GM10248 (cell line): ENCODE data around the gene SPECC1L.

Source experiments
- CTCF ChIA-PET: fragments of 300-600 bp; sonication (Branson Sonifier 250); formaldehyde crosslinking; extraction: SDS; loops from one replicate; lab custom pipeline; 2021; ENCODE audit warnings: antibody characterized with exemption; lab: Yijun Ruan, JAX
- POLR2A ChIA-PET: fragments of 350-650 bp; sonication (Branson Sonifier 250); formaldehyde crosslinking; extraction: SDS; loops from one replicate; lab custom pipeline; 2020; ENCODE audit warnings: antibody characterized with exemption; lab: Yijun Ruan, JAX
- DNase-seq: peaks from one replicate; pipeline ENCODE4 v3.0.0; 2012; ENCODE audit errors: extremely low spot score
- CTCF ChIP-seq: IDR thresholded peaks from 2 replicates; pipeline ENCODE4 v1.5.1; 2012; ENCODE audit warnings: mild to moderate bottlenecking, low read depth; ENCODE audit errors: extremely low read depth, missing control alignments, control extremely low read depth

The SPECC1L gene

GRCh38 chr22:24436553-24436952, 165.9 kb downstream of the SPECC1L start:
- CTCF ChIA-PET, result interaction anchor here (0.9 to 1.6 kb wide), 6 partner anchors 8 to 66 kb away, joined by 3 to 4 read pairs (median 4); no protein-coding TSS in a partner anchor
- no peak for TF ChIP-seq CTCF
- DNase-seq, result no peak
- POLR2A ChIA-PET, result no interaction called here

GRCh38 chr22:24437091-24437490, 166.5 kb downstream of the SPECC1L start:
- no peak for DNase-seq
- no peak for TF ChIP-seq CTCF
- CTCF ChIA-PET, result interaction anchor here (0.9 to 2.1 kb wide), 7 partner anchors 13 to 89 kb away, joined by 3 to 7 read pairs (median 4); no protein-coding TSS in a partner anchor
- POLR2A ChIA-PET, result interaction anchor here (1.8 kb wide), 1 partner anchor 10 kb away, joined by 6 read pairs; the partner anchor contains the start of gene ADORA2A

GRCh38 chr22:24437741-24438328, 167.2 kb downstream of the SPECC1L start:
- ChIA-PET POLR2A (interaction anchor here (1.8 kb wide), 1 partner anchor 10 kb away, joined by 6 read pairs; the partner anchor contains the start of gene ADORA2A), CTCF (interaction anchor here (0.9 to 2.1 kb wide), 12 partner anchors 14 to 116 kb away, joined by 3 to 7 read pairs (median 4); no protein-coding TSS in a partner anchor)
- peak; percentile 72 for DNase-seq
- no peak for TF ChIP-seq CTCF

- CTCF ChIA-PET, result no interaction called here
- no peak for DNase-seq
- POLR2A ChIA-PET, result no interaction called here
- no peak for TF ChIP-seq CTCF
Measured at GRCh38 chr22:24440270-24440717, 169.7 kb downstream of the SPECC1L start.

DNA sequence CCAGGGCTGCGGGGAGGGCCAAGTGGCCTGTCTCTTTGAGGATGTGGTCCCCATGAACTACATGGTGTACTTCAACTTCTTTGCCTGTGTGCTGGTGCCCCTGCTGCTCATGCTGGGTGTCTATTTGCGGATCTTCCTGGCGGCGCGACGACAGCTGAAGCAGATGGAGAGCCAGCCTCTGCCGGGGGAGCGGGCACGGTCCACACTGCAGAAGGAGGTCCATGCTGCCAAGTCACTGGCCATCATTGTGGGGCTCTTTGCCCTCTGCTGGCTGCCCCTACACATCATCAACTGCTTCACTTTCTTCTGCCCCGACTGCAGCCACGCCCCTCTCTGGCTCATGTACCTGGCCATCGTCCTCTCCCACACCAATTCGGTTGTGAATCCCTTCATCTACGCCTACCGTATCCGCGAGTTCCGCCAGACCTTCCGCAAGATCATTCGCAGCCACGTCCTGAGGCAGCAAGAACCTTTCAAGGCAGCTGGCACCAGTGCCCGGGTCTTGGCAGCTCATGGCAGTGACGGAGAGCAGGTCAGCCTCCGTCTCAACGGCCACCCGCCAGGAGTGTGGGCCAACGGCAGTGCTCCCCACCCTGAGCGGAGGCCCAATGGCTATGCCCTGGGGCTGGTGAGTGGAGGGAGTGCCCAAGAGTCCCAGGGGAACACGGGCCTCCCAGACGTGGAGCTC, 170.2 kb downstream of the SPECC1L start:
- DNase-seq, result no peak
- no peak for TF ChIP-seq CTCF
- ChIA-PET POLR2A (no interaction called here), CTCF (interaction anchor here (1.3 kb wide), 1 partner anchor 62 kb away, joined by 3 read pairs; no protein-coding TSS in a partner anchor)
